Measurements from ENCODE around the gene SOCS6. TPM values are rescaled to one million over a fixed set of nuclear protein-coding genes. Genes with fewer than 3 reads are reported as not detected.

SOCS6 gene
- total RNA-seq, 2 donors from 2014 or later: 20.3 to 21.3 TPM

DNA sequence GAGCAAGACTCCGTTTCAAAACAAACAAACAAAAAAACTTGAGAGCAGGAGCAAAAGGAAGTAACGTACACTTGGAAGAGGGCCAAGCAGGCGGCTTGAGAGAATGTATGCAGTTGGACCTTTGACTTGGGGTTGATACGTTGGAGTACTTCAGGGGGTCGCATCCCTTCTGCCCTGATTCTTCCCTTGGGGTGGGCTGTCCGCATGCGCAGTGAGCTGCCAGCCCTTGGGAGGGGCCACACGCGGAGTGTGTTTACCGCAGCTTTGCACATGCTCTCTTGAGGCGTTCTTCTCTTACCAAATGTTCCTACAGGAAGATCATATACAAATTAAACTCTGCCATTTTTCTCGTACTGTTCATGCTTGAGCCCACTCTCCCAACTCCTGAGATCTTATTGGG, 38.1 kb upstream of the SOCS6 start:
- H3K4me1 ChIP-seq (ENCODE audit: control insufficient read depth in 1 of 2, low read depth in 2 of 2): peaks cover 2 to 5% of the 10 kb centered on the region in 2 donors
- H3K27ac ChIP-seq: no peak overlapping the region
- H3K4me3 ChIP-seq: no peak overlapping the region
- no peak for ATAC-seq (ENCODE audit: insufficient number of reproducible peaks, low FRiP score, low read depth)
- no peaks in the 10 kb centered on the region for H3K9me3 ChIP-seq
- H3K27me3 ChIP-seq (replicated peaks; ENCODE audit: insufficient read depth): no peaks in the 10 kb centered on the region
- TF ChIP-seq, protein P1, sequence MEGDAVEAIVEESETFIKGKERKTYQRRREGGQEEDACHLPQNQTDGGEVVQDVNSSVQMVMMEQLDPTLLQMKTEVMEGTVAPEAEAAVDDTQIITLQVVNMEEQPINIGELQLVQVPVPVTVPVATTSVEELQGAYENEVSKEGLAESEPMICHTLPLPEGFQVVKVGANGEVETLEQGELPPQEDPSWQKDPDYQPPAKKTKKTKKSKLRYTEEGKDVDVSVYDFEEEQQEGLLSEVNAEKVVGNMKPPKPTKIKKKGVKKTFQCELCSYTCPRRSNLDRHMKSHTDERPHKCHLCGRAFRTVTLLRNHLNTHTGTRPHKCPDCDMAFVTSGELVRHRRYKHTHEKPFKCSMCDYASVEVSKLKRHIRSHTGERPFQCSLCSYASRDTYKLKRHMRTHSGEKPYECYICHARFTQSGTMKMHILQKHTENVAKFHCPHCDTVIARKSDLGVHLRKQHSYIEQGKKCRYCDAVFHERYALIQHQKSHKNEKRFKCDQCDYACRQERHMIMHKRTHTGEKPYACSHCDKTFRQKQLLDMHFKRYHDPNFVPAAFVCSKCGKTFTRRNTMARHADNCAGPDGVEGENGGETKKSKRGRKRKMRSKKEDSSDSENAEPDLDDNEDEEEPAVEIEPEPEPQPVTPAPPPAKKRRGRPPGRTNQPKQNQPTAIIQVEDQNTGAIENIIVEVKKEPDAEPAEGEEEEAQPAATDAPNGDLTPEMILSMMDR (IDR thresholded peaks at IDR 0.05): no peak
- no peaks in the 10 kb centered on the region for H3K36me3 ChIP-seq
- DNase-seq (ENCODE audit: low spot score): no peak

DNA sequence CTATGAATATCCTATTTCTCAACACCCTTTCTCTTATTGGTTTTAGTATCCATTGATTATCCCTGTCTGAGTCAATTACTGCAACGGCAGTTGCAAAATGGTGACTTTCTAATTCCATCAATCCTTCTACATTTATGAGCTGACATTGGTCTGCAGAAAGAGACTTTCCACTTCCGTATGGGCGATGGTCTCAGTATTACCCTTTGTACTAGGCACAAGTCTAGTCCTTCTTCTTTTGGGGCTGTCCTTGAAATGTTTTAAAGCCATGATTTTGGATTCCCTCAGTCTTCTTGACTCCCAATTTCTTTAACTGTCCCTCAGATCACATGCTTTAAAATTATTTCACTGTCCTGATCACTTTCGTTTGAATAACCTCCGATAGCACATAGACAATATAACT, 32.7 kb upstream of the SOCS6 start:
- no peak for DNase-seq (ENCODE audit: low spot score)
- ATAC-seq (ENCODE audit: insufficient number of reproducible peaks, low FRiP score, low read depth): no peak
- H3K36me3 ChIP-seq: no peaks in the 10 kb centered on the region
- no peaks in the 10 kb centered on the region for H3K27me3 ChIP-seq (replicated peaks; ENCODE audit: insufficient read depth)
- H3K4me1 ChIP-seq (ENCODE audit: control insufficient read depth in 1 of 2, low read depth in 2 of 2): no peaks in the 10 kb centered on the region
- no peak overlapping the region for H3K27ac ChIP-seq
- no peak overlapping the region for H3K4me3 ChIP-seq
- TF ChIP-seq, protein P1 (IDR thresholded peaks at IDR 0.05): no peak
- H3K9me3 ChIP-seq: no peaks in the 10 kb centered on the region

DNA sequence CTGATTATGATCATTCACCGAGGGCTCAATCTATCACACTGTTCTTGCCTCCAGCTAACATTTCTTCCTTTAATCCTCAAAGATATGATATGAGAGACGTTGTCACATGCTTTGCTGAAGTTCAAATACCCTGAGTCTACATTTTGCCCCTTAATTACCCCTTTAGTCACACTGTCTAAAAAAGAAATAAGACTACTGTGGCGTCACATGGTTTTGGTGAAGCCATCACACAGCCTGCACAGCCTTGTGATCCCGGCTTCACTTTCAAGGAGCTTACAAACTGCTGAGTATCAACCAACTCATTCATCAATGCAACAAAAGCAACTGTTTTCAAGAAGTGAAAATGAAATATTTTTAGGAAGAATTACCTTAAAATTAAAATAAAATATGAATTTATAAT, 31.9 kb upstream of the SOCS6 start:
- Histone ChIP-seq H3K36me3 (no peaks in the 10 kb centered on the region), H3K27me3 (replicated peaks; ENCODE audit: insufficient read depth) (no peaks in the 10 kb centered on the region), H3K4me1 (ENCODE audit: control insufficient read depth in 1 of 2, low read depth in 2 of 2) (no peaks in the 10 kb centered on the region), H3K27ac (no peak overlapping the region), H3K4me3 (no peak overlapping the region), H3K9me3 (no peaks in the 10 kb centered on the region)
- ATAC-seq (ENCODE audit: insufficient number of reproducible peaks, low FRiP score, low read depth): no peak
- TF ChIP-seq, protein P1 (IDR thresholded peaks at IDR 0.05): no peak
- no peak for DNase-seq (ENCODE audit: low spot score)

DNA sequence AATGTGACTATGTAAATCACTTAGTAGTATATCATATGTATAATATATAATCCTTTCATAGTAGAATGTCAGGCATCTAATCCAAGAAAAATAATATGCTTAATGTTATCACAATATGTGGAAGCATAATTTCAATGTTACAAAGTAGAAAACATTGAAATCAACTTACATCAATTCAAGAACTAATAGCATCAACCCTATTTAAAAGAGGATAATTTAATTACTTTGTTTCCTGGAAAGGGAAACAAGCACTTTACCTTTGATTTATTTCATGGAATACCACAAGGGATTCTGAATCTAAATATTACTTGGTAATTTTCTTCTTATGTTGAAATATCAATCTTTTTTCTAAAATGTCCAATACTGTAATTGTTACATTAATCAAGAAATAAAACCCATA, 30.6 kb upstream of the SOCS6 start:
- ATAC-seq (ENCODE audit: insufficient number of reproducible peaks, low FRiP score, low read depth): no peak
- TF ChIP-seq, protein P1 (IDR thresholded peaks at IDR 0.05): no peak

DNA sequence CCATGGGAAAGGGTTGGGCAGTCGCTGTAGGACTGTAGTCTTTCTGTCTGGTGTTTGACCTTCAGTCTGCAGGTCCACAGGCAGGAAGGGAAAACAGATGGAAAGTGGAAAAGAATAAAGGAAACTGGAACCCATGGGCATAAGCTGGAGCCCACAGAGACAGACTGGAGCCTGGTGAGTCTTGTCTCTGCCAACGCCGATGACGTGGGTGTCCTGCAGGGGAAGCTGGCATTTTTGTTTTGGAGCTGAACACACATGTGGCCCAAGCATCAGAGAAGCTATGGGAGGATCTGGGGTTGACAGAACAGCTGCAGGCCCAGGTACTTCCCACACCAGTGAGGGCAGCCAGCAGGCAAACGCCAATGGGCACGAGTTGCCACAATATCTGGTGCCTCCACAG, 28.2 kb upstream of the SOCS6 start:
- no peaks in the 10 kb centered on the region for H3K9me3 ChIP-seq
- H3K36me3 ChIP-seq: no peaks in the 10 kb centered on the region
- ATAC-seq (ENCODE audit: insufficient number of reproducible peaks, low FRiP score, low read depth) (no peak), DNase-seq (ENCODE audit: low spot score) (no peak)
- no peak overlapping the region for H3K4me3 ChIP-seq
- TF ChIP-seq, protein P1 (IDR thresholded peaks at IDR 0.05): no peak
- H3K27me3 ChIP-seq (replicated peaks; ENCODE audit: insufficient read depth): no peaks in the 10 kb centered on the region
- H3K27ac ChIP-seq: no peak overlapping the region
- no peaks in the 10 kb centered on the region for H3K4me1 ChIP-seq (ENCODE audit: control insufficient read depth in 1 of 2, low read depth in 2 of 2)

More for the DNA sequence above, 30.6 kb upstream of the SOCS6 start:
- H3K9me3 ChIP-seq: no peaks in the 10 kb centered on the region
- no peaks in the 10 kb centered on the region for H3K27me3 ChIP-seq (replicated peaks; ENCODE audit: insufficient read depth)
- no peak for DNase-seq (ENCODE audit: low spot score)
- no peaks in the 10 kb centered on the region for H3K4me1 ChIP-seq (ENCODE audit: control insufficient read depth in 1 of 2, low read depth in 2 of 2)
- H3K36me3 ChIP-seq: no peaks in the 10 kb centered on the region
- H3K27ac ChIP-seq: no peak overlapping the region
- no peak overlapping the region for H3K4me3 ChIP-seq
